Mesothelial cell of epicardium (in vitro differentiated cells): ENCODE data around the gene SYAP1. TPM values are rescaled to one million over a fixed set of nuclear protein-coding genes. Genes with fewer than 3 reads are reported as not detected.
A peak's percentile ranks its signal among the peaks of the same experiment; 100 is the strongest.

ENCODE experiments used
- DNase-seq, 2 experiments: peaks; one replicate each; pipeline ENCODE4 v3.0.0; 2021; ENCODE audit warnings: low spot score in 2 of 2; ENCODE audit not compliant: unreplicated experiment in 2 of 2
- H3K27ac Mint-ChIP-seq: 2 replicates; pipeline ENCODE4 v1.8.0; 2021; ENCODE audit warnings: mixed read lengths
- H3K27me3 Mint-ChIP-seq: 2 replicates; pipeline ENCODE4 v1.8.0; 2021; ENCODE audit warnings: low read depth, mixed read lengths
- H3K36me3 Mint-ChIP-seq: 2 replicates; pipeline ENCODE4 v1.8.0; 2021; ENCODE audit warnings: mixed read lengths
- H3K4me1 Mint-ChIP-seq: 2 replicates; pipeline ENCODE4 v1.8.0; 2021; ENCODE audit warnings: mixed read lengths
- H3K4me3 Mint-ChIP-seq: 2 replicates; pipeline ENCODE4 v1.8.0; 2021; ENCODE audit warnings: mild to moderate bottlenecking, moderate library complexity, mixed read lengths
- H3K9me3 Mint-ChIP-seq: 2 replicates; pipeline ENCODE4 v1.8.0; 2021; ENCODE audit warnings: mixed read lengths
- CTCF ChIP-seq: fragments of 200-600 bp; sonication (generic); IDR thresholded peaks from one replicate; pipeline ENCODE4 v1.5.0; 2021; ENCODE audit warnings: antibody characterized with exemption; ENCODE audit not compliant: unreplicated experiment
- total RNA-seq: library from RNA; stranded (reverse); gene quantifications from 3 replicates; pipeline ENCODE4 v1.2.1, GENCODE V29; 2021

Gene SYAP1
- total RNA-seq, 1 donor from 2014 or later, result 41.1 TPM

DNA sequence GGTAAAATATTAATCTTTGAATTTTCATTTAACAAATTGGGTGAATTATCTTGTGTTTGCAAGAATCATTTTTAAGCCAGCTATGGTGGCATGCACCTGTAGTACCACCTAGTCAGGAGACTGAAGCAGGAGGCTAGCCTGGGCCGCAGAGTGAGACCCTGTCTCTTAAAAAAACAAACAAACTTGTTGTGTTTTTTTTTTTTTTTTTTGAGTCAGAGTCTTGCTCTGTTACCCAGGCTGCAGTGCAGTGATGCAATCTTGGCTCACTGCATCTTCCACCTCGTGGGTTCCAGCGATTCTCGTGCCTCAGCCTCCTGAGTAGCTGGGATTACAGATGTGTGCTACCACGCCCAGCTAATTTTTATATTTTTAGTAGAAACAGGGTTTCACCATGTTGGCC, 69.1 kb downstream of the SYAP1 start:
- DNase-seq, result no peak
- no peak for TF ChIP-seq CTCF
- Mint-ChIP-seq H3K4me3 (no peak overlapping the region), H3K4me1 (peaks cover 11% of the 10 kb centered on the region), H3K9me3 (no peaks in the 10 kb centered on the region), H3K27me3 (no peaks in the 10 kb centered on the region), H3K27ac (no peak overlapping the region), H3K36me3 (no peaks in the 10 kb centered on the region)

- Mint-ChIP-seq H3K36me3 (peaks cover 22% of the 10 kb centered on the region), H3K9me3 (no peaks in the 10 kb centered on the region), H3K27me3 (no peaks in the 10 kb centered on the region), H3K27ac (no peak overlapping the region), H3K4me3 (no peak overlapping the region), H3K4me1 (no peaks in the 10 kb centered on the region)
- no peak for DNase-seq
- TF ChIP-seq CTCF, result no peak
Measured at GRCh38 chrX:16796298-16796697, 76.9 kb downstream of the SYAP1 start.

DNA sequence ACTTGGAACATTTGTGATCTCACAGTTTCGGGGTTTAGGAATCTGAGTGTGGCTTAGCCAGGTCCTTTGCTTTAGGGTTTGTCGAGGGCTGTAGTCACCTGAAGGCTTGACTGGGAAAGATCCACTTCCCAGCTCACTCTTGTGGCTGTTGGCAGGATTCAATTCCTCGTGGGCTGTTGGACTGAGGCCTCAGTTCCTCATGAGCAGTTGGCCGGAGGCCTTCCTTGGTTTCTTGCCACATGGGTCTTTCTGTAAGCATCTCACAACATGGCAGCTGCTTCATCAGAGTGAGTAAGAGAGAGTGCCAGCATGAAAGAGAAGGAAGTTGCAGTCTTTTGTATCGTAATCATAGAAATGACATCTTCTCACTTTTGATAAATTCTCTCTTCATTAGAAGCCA, 77.9 kb downstream of the SYAP1 start:
- TF ChIP-seq CTCF, result no peak
- Mint-ChIP-seq H3K9me3 (no peaks in the 10 kb centered on the region), H3K27ac (no peak overlapping the region), H3K4me1 (no peaks in the 10 kb centered on the region), H3K4me3 (no peak overlapping the region), H3K27me3 (no peaks in the 10 kb centered on the region), H3K36me3 (peaks cover 26% of the 10 kb centered on the region)
- no peak for DNase-seq

- Mint-ChIP-seq H3K9me3 (no peaks in the 10 kb centered on the region), H3K27me3 (no peaks in the 10 kb centered on the region), H3K4me1 (no peaks in the 10 kb centered on the region), H3K36me3 (peaks cover 28% of the 10 kb centered on the region), H3K27ac (no peak overlapping the region), H3K4me3 (no peak overlapping the region)
- DNase-seq, result no peak
- no peak for TF ChIP-seq CTCF
Measured at GRCh38 chrX:16797841-16798240, 78.4 kb downstream of the SYAP1 start.

- Mint-ChIP-seq H3K36me3 (peaks cover 15% of the 10 kb centered on the region), H3K4me1 (peaks cover 15% of the 10 kb centered on the region), H3K9me3 (no peaks in the 10 kb centered on the region), H3K4me3 (no peak overlapping the region), H3K27me3 (no peaks in the 10 kb centered on the region), H3K27ac (no peak overlapping the region)
- no peak for TF ChIP-seq CTCF
- DNase-seq, result no peak
Measured at GRCh38 chrX:16804923-16805464, 85.6 kb downstream of the SYAP1 start.

- DNase-seq, result no peak
- Mint-ChIP-seq H3K4me1 (peaks cover 15% of the 10 kb centered on the region), H3K27me3 (no peaks in the 10 kb centered on the region), H3K27ac (peak overlapping the region; percentile 48), H3K36me3 (peaks cover 8% of the 10 kb centered on the region), H3K4me3 (no peak overlapping the region), H3K9me3 (no peaks in the 10 kb centered on the region)
- no peak for TF ChIP-seq CTCF
Measured at GRCh38 chrX:16807548-16807947, 88.1 kb downstream of the SYAP1 start.
